Stomach (tissue), 4 donors: ENCODE data around the gene P2RX1.

Source experiments
- CTCF ChIP-seq, 7 experiments: fragments of 450-650 bp in 4 of 7; fragments of 200-600 bp in 3 of 7; sonication (generic) in 3 of 7; IDR thresholded peaks; one replicate each; pipeline ENCODE4 v1.5.1; 2016 to 2019; ENCODE audit warnings: antibody characterized with exemption in 7 of 7, control low read depth in 2 of 7, mild to moderate bottlenecking in 1 of 7
- EP300 ChIP-seq: sonication (generic); formaldehyde crosslinking; IDR thresholded peaks from one replicate; pipeline ENCODE4 v1.6.1; 2017; ENCODE audit warnings: antibody characterized with exemption

- TF ChIP-seq CTCF (IDR thresholded peaks at IDR 0.05) (no peak), EP300 (no peak)
Observed at GRCh38 chr17:3951003-3951402, 34.7 kb upstream of the P2RX1 start.
